ENCODE results near the gene PTTG1IP.

DNA sequence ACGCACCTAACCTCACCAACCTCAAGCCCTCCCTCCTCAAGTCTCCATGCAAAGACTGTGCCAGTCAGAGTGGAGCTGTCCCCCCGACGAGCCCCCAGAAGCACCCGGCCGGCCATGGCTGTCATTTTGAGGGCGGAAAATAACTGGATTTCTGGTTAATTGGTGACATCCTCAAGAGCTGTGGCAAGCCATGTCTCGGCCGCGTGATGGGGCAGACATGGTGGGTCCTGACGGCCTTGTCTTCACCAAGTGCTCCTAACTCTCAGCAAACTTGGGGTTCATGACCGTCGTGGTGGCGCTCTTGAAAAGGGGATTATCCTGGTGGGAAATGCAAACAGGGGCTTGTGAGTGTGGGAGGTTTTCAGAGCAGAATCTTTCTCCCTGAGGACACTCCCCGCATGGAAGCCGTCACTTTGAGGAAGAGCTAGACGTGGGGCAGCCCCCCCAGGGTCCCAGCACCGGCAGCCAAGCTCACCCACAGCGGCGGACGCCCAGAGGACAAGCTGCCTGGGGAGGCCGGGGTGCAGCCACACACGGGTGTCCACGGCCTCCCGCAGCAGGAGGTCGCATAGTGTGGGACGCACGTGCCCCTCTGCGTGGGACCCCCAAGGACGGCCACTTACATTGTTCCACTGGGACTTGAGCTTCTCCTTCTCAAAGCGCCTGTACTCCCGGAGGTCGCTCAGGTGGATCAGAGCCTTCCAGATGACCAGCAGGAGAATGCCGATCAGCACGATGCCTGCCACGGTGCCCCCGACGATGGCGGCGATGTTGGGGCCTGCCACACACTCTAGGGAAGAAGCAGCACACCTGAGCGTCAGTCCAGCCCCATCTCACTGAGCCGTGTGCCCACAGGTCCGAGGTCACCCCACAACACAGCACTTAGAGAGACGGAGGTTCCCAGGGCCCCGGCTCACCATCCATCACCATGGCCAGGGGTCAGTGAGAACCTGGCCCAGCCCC, 12.9 kb upstream of the PTTG1IP start:
- TF ChIP-seq, protein P1, sequence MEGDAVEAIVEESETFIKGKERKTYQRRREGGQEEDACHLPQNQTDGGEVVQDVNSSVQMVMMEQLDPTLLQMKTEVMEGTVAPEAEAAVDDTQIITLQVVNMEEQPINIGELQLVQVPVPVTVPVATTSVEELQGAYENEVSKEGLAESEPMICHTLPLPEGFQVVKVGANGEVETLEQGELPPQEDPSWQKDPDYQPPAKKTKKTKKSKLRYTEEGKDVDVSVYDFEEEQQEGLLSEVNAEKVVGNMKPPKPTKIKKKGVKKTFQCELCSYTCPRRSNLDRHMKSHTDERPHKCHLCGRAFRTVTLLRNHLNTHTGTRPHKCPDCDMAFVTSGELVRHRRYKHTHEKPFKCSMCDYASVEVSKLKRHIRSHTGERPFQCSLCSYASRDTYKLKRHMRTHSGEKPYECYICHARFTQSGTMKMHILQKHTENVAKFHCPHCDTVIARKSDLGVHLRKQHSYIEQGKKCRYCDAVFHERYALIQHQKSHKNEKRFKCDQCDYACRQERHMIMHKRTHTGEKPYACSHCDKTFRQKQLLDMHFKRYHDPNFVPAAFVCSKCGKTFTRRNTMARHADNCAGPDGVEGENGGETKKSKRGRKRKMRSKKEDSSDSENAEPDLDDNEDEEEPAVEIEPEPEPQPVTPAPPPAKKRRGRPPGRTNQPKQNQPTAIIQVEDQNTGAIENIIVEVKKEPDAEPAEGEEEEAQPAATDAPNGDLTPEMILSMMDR (IDR thresholded peaks at IDR 0.05), result no peak
- no peak for TF ChIP-seq POLR2A (IDR thresholded peaks at IDR 0.05)
